Stimulated activated CD8-positive, alpha-beta memory T cell treated with anti-CD3 and anti-CD28 coated beads, Interleukin-15, amount 100 ng/mL, for 48 hours (primary cell): ENCODE measurements around the gene RABAC1.
"Not testable (repeated sequence)": the region's sequence is repeated elsewhere in the genome, so short reads cannot be mapped to it uniquely, and the experiment has no call there.

Experiments
- DNase-seq, 2 donors: peaks; one replicate each; pipeline ENCODE4 v3.0.0-alpha.2; 2020; ENCODE audit warnings: low read depth in 2 of 2

RABAC1 gene, protein sequence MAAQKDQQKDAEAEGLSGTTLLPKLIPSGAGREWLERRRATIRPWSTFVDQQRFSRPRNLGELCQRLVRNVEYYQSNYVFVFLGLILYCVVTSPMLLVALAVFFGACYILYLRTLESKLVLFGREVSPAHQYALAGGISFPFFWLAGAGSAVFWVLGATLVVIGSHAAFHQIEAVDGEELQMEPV

GRCh38 chr19:41959056-41960053 is at the start of gene RABAC1:
RABAC1 (minus strand) TSS chr19:41959321; CDS start chr19:41959292, 29 bp downstream.
- peak; percentile 84 to 87 for DNase-seq

- DNase-seq, result no peak
These were observed 47.4 kb upstream of the RABAC1 start for GRCh38 chr19:42006569-42006968.

DNA sequence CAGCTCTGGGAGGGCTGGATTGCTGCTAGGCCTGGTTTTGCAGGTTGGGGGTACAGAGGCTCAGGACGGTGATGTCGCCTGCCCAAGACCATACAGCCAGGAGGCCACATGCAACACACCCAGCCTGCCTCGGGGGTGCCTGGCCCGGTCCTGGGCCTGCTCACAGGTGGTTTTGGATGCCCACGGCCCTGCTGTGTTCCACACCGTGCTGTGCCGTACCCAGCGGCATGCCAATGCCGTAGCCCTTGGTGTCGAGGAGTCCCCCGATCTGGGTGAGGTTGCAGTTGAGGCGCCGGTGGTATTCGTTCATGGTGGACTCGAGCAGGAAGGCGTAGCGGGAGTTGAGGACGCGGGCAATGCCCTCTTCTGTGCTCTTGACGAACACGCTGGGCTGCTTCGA is 46.4 kb upstream of the RABAC1 start:
- no peak for DNase-seq

DNA sequence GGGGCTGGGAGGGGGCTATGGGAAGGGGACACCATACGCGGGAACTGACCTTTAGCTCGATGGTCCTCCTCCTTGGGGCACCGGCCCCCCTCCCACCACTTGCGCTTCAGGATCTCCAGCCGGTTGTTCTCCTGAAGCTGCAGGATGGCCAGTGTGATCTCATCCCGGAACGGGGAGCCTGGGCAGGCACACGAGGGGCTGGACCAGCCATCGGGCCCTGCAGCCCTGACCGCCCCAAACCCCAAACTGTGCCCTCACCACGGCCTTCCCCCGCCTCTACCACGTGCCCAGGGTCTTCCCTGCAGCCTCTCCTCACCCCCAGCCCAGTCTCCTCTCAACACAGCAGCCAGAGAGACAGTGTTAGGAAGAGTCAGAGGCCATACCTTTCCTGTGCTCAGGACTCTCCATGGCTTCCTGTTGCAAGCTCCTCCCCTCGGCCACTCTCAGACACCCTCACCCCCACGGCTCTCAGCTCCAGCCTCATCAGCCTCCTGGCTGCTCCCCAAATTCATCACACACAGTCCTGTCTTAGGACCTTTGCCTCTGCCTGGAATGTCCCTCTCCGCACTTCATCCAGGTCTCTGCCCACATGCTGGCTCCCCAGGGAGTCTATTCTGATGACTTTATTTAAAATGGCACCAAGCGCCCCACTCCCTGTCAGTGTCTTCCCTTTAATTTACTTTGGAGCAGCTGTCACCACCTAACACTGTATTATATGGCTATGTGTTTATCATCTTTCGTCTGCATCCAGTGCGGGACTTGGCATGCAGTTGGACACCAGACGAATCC is 44.6 kb upstream of the RABAC1 start:
- no peak for DNase-seq

DNA sequence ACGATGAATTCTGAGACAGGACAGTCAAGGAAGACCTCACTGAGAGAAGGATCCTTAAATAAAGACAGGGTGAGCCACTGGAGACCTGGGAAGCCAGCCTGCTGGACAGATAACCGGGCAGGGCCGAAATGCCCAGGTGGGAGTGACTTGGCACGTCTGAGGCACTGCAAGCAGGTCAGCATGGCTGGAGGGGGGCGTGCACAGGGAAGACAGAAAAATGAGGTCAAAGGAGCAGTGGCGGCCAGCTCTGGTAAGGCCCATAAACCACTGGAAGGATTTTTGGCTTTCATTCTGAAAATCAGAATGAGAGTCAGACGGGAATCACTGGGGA is 40.7 kb upstream of the RABAC1 start:
- no peak for DNase-seq

DNA sequence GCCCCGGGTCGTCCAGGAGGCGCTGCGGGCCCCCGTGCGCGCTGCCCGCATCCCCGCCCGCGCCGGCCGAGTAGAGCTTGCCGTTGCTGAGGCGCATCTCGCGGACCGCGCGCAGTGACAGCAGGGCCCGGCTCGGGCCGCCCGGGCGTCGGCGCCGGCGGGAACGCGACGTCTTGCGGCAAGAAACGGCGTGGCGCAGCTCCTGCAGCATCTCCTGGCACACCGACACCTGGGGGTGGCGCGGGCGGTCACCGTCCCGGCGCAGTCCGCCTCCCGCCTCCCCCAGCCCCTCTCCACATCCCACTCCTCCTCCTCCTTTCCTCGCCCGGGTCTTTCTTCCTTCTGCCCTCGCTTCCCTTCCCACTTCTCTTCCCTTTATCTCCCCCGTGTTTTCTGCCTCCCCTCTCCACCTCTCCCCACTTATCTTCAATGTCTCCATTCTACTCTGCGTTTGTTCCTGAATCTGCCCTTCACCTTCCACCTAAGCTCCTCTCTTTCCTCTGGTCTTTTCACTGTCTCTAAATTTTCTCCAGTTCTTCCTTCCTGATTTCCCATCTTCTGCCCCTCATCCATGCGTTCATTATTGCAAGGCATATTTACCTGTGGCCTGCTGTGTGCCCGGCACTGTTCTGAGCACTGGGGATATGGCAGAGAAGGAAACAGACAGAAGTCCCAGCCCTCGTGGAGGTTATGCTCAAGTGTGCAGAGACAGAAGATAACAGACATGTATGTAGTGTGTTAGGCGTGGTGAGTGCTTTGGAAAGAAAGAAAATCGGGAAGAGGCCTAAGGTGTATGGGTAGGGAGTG is 40.2 kb upstream of the RABAC1 start:
- no peak for DNase-seq

- peak; percentile 31 to 40 for DNase-seq
These were observed 39.3 kb upstream of the RABAC1 start for GRCh38 chr19:41998246-41999020.

GRCh38 chr19:41997851-41998229 is 38.7 kb upstream of the RABAC1 start:
- DNase-seq, result no peak

DNA sequence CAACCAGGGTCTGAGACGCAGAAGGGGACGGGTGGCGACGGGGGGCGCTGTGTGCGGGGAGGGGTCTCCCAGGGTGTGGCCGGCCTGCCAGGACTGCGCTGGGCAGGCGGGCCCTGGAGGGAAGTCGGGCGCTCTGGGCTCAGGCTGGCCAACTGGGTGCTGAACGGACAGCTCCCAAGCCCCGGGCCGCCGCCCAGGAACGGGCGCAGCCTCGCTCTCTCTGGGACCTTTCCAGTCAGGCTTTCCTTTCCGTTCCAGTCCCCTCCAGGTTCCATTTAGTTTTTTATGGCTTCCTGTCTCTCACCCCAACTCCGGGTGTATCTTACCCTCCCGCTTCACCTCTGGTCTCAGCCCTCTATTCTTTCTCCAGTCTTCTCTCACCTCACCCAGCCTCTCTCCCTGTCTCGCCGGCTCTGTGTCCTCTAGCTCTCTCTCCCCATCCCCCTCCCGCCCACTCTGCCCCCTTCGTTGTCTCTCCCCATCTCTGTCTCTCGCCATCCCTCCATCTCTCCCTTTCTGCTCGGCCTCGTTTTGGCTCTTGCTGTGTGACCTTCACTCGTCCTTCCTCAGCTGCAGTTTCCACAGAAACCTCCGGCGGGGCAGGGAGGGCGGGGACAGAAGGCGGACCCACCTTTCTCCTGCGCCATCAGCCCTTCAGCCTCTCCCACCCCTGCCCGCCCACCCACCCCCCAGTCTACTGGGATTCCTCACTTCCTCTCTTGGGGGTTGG is 38.2 kb upstream of the RABAC1 start:
- no peak for DNase-seq

- no peak for DNase-seq
These were observed 37.1 kb upstream of the RABAC1 start for GRCh38 chr19:41995959-41996797.

- no peak for DNase-seq
These were observed 36.2 kb upstream of the RABAC1 start for GRCh38 chr19:41994994-41995958.

DNA sequence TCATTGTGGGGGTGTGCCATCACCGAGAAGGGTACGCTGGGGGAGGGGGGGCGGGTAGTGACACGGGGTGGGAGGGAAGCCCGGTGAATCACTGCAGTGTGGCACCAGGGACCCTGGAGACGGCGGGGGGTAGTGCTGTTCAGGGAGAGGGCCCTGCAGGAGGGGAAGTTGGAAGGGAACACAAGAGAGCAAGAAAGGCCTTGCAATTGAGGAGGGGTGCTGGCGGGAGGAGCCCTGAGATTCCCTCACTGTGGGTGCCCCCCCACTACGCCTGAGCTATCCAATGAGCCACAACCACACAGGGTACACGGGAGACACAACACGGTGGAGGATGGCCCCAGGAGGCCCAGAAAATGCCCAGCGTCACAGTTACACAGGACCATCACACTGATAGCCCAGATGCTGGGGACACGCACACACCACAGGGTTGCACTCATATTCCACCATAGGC is 35.4 kb upstream of the RABAC1 start:
- no peak for DNase-seq

DNA sequence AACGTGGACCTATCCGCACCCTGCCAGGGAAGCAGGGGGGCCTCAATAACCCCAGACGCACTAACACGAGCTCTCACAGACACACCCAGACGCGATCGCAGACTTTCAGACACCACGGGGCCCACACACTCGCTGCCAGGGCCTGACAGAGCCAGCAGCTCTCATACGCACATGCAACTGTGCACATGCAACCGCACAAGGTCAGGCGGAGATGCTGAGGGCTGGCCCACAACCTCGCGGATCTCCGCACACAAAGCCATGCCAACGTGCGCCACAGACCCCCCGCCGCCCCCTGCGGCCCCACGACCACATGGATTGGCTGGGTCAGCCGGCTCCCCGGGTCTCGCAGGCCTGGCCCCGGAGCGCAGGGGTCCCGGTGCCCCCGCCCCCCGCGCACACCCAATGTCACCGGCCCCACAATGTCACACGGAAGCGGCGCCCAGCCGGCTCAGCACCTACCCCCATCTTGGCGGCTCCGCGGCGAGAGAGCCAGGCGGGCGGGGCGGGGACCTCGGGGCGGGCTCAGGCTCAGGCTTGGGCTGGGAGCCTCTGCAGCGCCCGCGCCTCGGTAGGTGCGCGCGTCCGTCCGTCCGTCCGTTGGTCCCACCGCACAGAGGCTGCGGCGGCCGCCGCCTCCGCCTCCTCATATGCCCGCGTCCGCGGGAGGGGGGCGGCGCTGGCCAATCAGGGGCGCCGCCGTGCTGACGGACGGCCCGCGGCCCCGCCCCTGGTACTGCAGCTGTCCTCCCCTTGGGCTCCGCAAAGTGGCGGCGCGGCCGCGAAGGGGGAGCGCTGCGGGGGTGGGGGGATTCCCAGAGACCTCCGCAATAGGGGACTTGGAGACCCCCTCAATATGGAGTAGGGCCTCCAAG is 34.7 kb upstream of the RABAC1 start, which contains the start of gene ATP1A3:
TSS of gene ATP1A3 (minus strand) at position 619 of the 872 bp plus-strand sequence. CDS start at position 465, 154 bp downstream.
- peak; percentile 48 to 55 for DNase-seq

GRCh38 chr19:41991925-41992569 is 32.9 kb upstream of the RABAC1 start:
- DNase-seq, result not testable (repeated sequence)

DNA sequence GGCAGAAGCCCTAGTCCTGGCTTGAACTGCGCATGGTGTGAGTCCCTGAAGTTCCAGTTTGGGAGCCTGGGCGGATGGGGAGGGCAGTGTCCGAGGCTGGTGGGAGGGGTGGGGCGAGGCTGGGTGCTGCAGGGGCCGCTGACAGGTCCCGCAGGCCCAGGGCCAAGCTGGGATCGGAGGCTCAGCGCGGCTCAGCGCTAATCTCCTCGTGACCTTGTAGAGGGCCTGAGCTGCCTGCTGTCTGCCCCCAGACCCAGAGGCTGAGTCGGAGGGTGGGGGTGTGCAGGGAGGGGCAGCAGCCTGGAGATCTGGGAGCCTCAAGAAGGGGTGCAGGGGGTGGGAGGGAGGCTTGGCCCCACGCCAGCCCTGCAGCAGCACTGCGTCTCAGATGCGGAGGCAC is 31.9 kb upstream of the RABAC1 start:
- DNase-seq, result no peak

- no peak for DNase-seq
These were observed 31.5 kb upstream of the RABAC1 start for GRCh38 chr19:41990615-41991014.
